ENCODE results near the gene ARHGAP8.
A peak's percentile ranks its signal among the peaks of the same experiment; 100 is the strongest.

Gene ARHGAP8

GRCh38 chr22:44755956-44756361, 3.6 kb downstream of the ARHGAP8 start:
- in situ Hi-C loops (cut with HindIII; ENCODE audit: low pct_ligation_motif_present, low pct_unique_long_range_greater_than_20kb, low sequenced_read_pairs) = no loop called here
- no peak for DNase-seq

- in situ Hi-C loops (cut with HindIII; ENCODE audit: low pct_ligation_motif_present, low pct_unique_long_range_greater_than_20kb, low sequenced_read_pairs) = no loop called here
- DNase-seq = peak; percentile 43
Observed at GRCh38 chr22:44758344-44758973, 6.1 kb downstream of the ARHGAP8 start.

GRCh38 chr22:44759001-44759400, 6.6 kb downstream of the ARHGAP8 start:
- no peak for DNase-seq
- in situ Hi-C loops (cut with HindIII; ENCODE audit: low pct_ligation_motif_present, low pct_unique_long_range_greater_than_20kb, low sequenced_read_pairs) = no loop called here

GRCh38 chr22:44759430-44760310, 7.3 kb downstream of the ARHGAP8 start:
- no peak for DNase-seq
- in situ Hi-C loops (cut with HindIII; ENCODE audit: low pct_ligation_motif_present, low pct_unique_long_range_greater_than_20kb, low sequenced_read_pairs) = no loop called here

- in situ Hi-C loops (cut with HindIII; ENCODE audit: low pct_ligation_motif_present, low pct_unique_long_range_greater_than_20kb, low sequenced_read_pairs) = no loop called here
- DNase-seq = no peak
Observed at GRCh38 chr22:44760476-44760875, 8.1 kb downstream of the ARHGAP8 start.

- in situ Hi-C loops (cut with HindIII; ENCODE audit: low pct_ligation_motif_present, low pct_unique_long_range_greater_than_20kb, low sequenced_read_pairs) = no loop called here
- no peak for DNase-seq
Observed at GRCh38 chr22:44761025-44761424, 8.7 kb downstream of the ARHGAP8 start.

- in situ Hi-C loops (cut with HindIII; ENCODE audit: low pct_ligation_motif_present, low pct_unique_long_range_greater_than_20kb, low sequenced_read_pairs) = no loop called here
- no peak for DNase-seq
Observed at GRCh38 chr22:44764373-44764772, 12.0 kb downstream of the ARHGAP8 start.

- in situ Hi-C loops (cut with HindIII; ENCODE audit: low pct_ligation_motif_present, low pct_unique_long_range_greater_than_20kb, low sequenced_read_pairs) = no loop called here
- no peak for DNase-seq
Observed at GRCh38 chr22:44764974-44765373, 12.6 kb downstream of the ARHGAP8 start.

GRCh38 chr22:44765571-44766285, 13.4 kb downstream of the ARHGAP8 start:
- DNase-seq = no peak

GRCh38 chr22:44773082-44773481, 20.7 kb downstream of the ARHGAP8 start:
- in situ Hi-C loops (cut with HindIII; ENCODE audit: low pct_ligation_motif_present, low pct_unique_long_range_greater_than_20kb, low sequenced_read_pairs) = no loop called here
- peak; percentile 11 for DNase-seq

More at GRCh38 chr22:44765571-44766285, 13.4 kb downstream of the ARHGAP8 start:
- in situ Hi-C loops (cut with HindIII; ENCODE audit: low pct_ligation_motif_present, low pct_unique_long_range_greater_than_20kb, low sequenced_read_pairs) = no loop called here

GRCh38 chr22:44775862-44776261, 23.5 kb downstream of the ARHGAP8 start:
- in situ Hi-C loops (cut with HindIII; ENCODE audit: low pct_ligation_motif_present, low pct_unique_long_range_greater_than_20kb, low sequenced_read_pairs) = no loop called here
- DNase-seq = no peak

GRCh38 chr22:44776605-44777363, 24.4 kb downstream of the ARHGAP8 start:
- no peak for DNase-seq
- in situ Hi-C loops (cut with HindIII; ENCODE audit: low pct_ligation_motif_present, low pct_unique_long_range_greater_than_20kb, low sequenced_read_pairs) = no loop called here

- in situ Hi-C loops (cut with HindIII; ENCODE audit: low pct_ligation_motif_present, low pct_unique_long_range_greater_than_20kb, low sequenced_read_pairs) = no loop called here
- DNase-seq = no peak
Observed at GRCh38 chr22:44777364-44777755, 25.0 kb downstream of the ARHGAP8 start.

GRCh38 chr22:44780876-44781449, 28.6 kb downstream of the ARHGAP8 start:
- DNase-seq = no peak
- in situ Hi-C loops (cut with HindIII; ENCODE audit: low pct_ligation_motif_present, low pct_unique_long_range_greater_than_20kb, low sequenced_read_pairs) = no loop called here

- DNase-seq = no peak
Observed at GRCh38 chr22:44782363-44782963, 30.1 kb downstream of the ARHGAP8 start.

GRCh38 chr22:44783091-44783490, 30.7 kb downstream of the ARHGAP8 start:
- in situ Hi-C loops (cut with HindIII; ENCODE audit: low pct_ligation_motif_present, low pct_unique_long_range_greater_than_20kb, low sequenced_read_pairs) = no loop called here
- DNase-seq = no peak

More at GRCh38 chr22:44782363-44782963, 30.1 kb downstream of the ARHGAP8 start:
- in situ Hi-C loops (cut with HindIII; ENCODE audit: low pct_ligation_motif_present, low pct_unique_long_range_greater_than_20kb, low sequenced_read_pairs) = no loop called here

GRCh38 chr22:44783581-44783980, 31.2 kb downstream of the ARHGAP8 start:
- in situ Hi-C loops (cut with HindIII; ENCODE audit: low pct_ligation_motif_present, low pct_unique_long_range_greater_than_20kb, low sequenced_read_pairs) = no loop called here
- DNase-seq = no peak

GRCh38 chr22:44786136-44786535, 33.8 kb downstream of the ARHGAP8 start:
- in situ Hi-C loops (cut with HindIII; ENCODE audit: low pct_ligation_motif_present, low pct_unique_long_range_greater_than_20kb, low sequenced_read_pairs) = no loop called here
- no peak for DNase-seq
